ENCODE results near the gene SMIM35. TPM values are rescaled to one million over a fixed set of nuclear protein-coding genes. Genes with fewer than 3 reads are reported as not detected.

SMIM35 gene
- total RNA-seq, 4 donors from 2014 or later: not detected

- 5 to 7% methylated on average over 38 to 45 of the region's 71 CpGs for WGBS, 2 donors
- peak within 1 kb of the TSS; percentile 21 for H3K4me3 ChIP-seq (ENCODE audit: low read depth, poor library complexity, severe bottlenecking)
- DNase-seq (ENCODE audit: low spot score in 2 of 2): peak; percentile 47 to 94
- intact Hi-C loops (cut with DNase I; ENCODE audit: low total_unique reads): no loop called here
- TF ChIP-seq CTCF (IDR thresholded peaks at IDR 0.05) (no peak), POLR2A (IDR thresholded peaks at IDR 0.05) (peak in 1 of 2 donors; percentile 35)
Measured at GRCh38 chr11:117985953-117986887, 100.5 kb downstream of the SMIM35 start, which contains the start of gene IL10RA. TSS of gene IL10RA (plus strand) at chr11:117986394. CDS start at chr11:117986468, 74 bp downstream.

GRCh38 chr11:117984476-117984875 is 102.3 kb downstream of the SMIM35 start:
- 72 to 82% methylated on average over 4 of the region's 4 CpGs for WGBS, 2 donors
- no peak overlapping the region for H3K4me3 ChIP-seq (ENCODE audit: low read depth, poor library complexity, severe bottlenecking)
- intact Hi-C loops (cut with DNase I; ENCODE audit: low total_unique reads): no loop called here
- DNase-seq (ENCODE audit: low spot score in 2 of 2): peak in 1 of 2 donors; percentile 40
- TF ChIP-seq CTCF (IDR thresholded peaks at IDR 0.05): no peak
- TF ChIP-seq POLR2A (IDR thresholded peaks at IDR 0.05): no peak

GRCh38 chr11:117983163-117983475 is 103.6 kb downstream of the SMIM35 start:
- peak in 1 of 2 donors; percentile 74 for DNase-seq (ENCODE audit: low spot score in 2 of 2)
- H3K4me3 ChIP-seq (ENCODE audit: low read depth, poor library complexity, severe bottlenecking): no peak overlapping the region
- 71 to 84% methylated on average over 3 of the region's 3 CpGs for WGBS, 2 donors
- TF ChIP-seq CTCF (IDR thresholded peaks at IDR 0.05) (no peak), POLR2A (IDR thresholded peaks at IDR 0.05) (no peak)
- intact Hi-C loops (cut with DNase I; ENCODE audit: low total_unique reads): no loop called here

- no peak overlapping the region for H3K4me3 ChIP-seq (ENCODE audit: low read depth, poor library complexity, severe bottlenecking)
- DNase-seq (ENCODE audit: low spot score in 2 of 2): peak in 1 of 2 donors; percentile 32
- 81 to 91% methylated on average over 3 of the region's 3 CpGs for WGBS, 2 donors
- no peak for TF ChIP-seq POLR2A (IDR thresholded peaks at IDR 0.05)
- TF ChIP-seq CTCF (IDR thresholded peaks at IDR 0.05): no peak
- intact Hi-C loops (cut with DNase I; ENCODE audit: low total_unique reads): no loop called here
Measured at GRCh38 chr11:117980720-117981119, 106.0 kb downstream of the SMIM35 start.

GRCh38 chr11:117980280-117980679 is 106.5 kb downstream of the SMIM35 start:
- intact Hi-C loops (cut with DNase I; ENCODE audit: low total_unique reads): no loop called here
- 35 to 48% methylated on average over 2 of the region's 2 CpGs for WGBS, 2 donors
- TF ChIP-seq POLR2A (IDR thresholded peaks at IDR 0.05) (no peak), CTCF (IDR thresholded peaks at IDR 0.05) (no peak)
- H3K4me3 ChIP-seq (ENCODE audit: low read depth, poor library complexity, severe bottlenecking): no peak overlapping the region
- no peak for DNase-seq (ENCODE audit: low spot score in 2 of 2)
